ENCODE results near the gene ERBB4. TPM values are rescaled to one million over a fixed set of nuclear protein-coding genes. Genes with fewer than 3 reads are reported as not detected.

ERBB4 gene
- total and polyA plus RNA-seq, 2 of the 8 experiments (the other 6 are each of a cell fraction or from before 2014, with no cell fraction given), result 0.34 to 1.3 TPM

- no peak overlapping the region for H3K27ac ChIP-seq (ENCODE audit: low read depth, low read length)
- H3K27me3 ChIP-seq (replicated peaks in 1 of 4; ENCODE audit: control insufficient read depth in 3 of 4, extremely low read depth in 1 of 4, insufficient read depth in 3 of 4, low read length in 3 of 4), result no peaks in the 10 kb centered on the region
- FAIRE-seq (no peak), DNase-seq (ENCODE audit: low read depth in 1 of 2, low spot score in 2 of 2) (no peak)
- ChIA-PET CTCF (ENCODE audit: partially characterized antibody) (no interaction called here), POLR2A (ENCODE audit: partially characterized antibody) (no interaction called here)
- no peak overlapping the region for H2BK5ac ChIP-seq (ENCODE audit: low read depth, low read length)
- peak overlapping the region; percentile 79; the same call in 1 of the 2 replicates for H2BK12ac ChIP-seq (ENCODE audit: low read depth, low read length)
- H3K79me1 ChIP-seq (ENCODE audit: low read depth, low read length), result no peaks in the 10 kb centered on the region
- no peak overlapping the region for H3K56ac ChIP-seq (replicated peaks; ENCODE audit: insufficient read length, low read depth, low read length)
- H4K5ac ChIP-seq (ENCODE audit: insufficient read length, low read depth, low read length), result no peak overlapping the region
- H4K8ac ChIP-seq (ENCODE audit: extremely low read depth, insufficient read depth, low read length), result no peak overlapping the region
- H4K20me1 ChIP-seq (replicated peaks in 1 of 2; ENCODE audit: control insufficient read depth in 1 of 2, insufficient read depth in 2 of 2, low read length in 2 of 2), result no peaks in the 10 kb centered on the region
- 94% methylated on average over 10 of the region's 10 CpGs; no CpG with 5 or more reads in 1 of the 2 experiments for WGBS, 2 experiments (ENCODE audit: extremely low coverage in 1 of 2, insufficient coverage in 1 of 2, insufficient read length in 1 of 2, insufficient replicate concordance in 2 of 2, low coverage in 1 of 2, low lambda C conversion rate in 2 of 2, missing lambda C conversion rate in 1 of 2)
- H3K4me3 ChIP-seq (ENCODE audit: extremely low read depth in 1 of 4, insufficient read depth in 2 of 4, low read depth in 3 of 4, low read length in 4 of 4), result no peak overlapping the region
- H3K4ac ChIP-seq (replicated peaks; ENCODE audit: insufficient read length, low read depth, low read length), result no peak overlapping the region
- H3K23me2 ChIP-seq (ENCODE audit: low read depth, low read length), result no peaks in the 10 kb centered on the region
- H3K36me3 ChIP-seq (ENCODE audit: control insufficient read depth in 2 of 4, insufficient read depth in 4 of 4, low read length in 3 of 4), result no peaks in the 10 kb centered on the region
- TF ChIP-seq EGR1 (IDR thresholded peaks at IDR 0.05; ENCODE audit: borderline replicate concordance, low read depth, low read length) (no peak), SIN3A (conservative IDR thresholded peaks at IDR 0.05 in 1 of 2, IDR thresholded peaks at IDR 0.05 in 1 of 2; ENCODE audit: low read depth in 1 of 2, low read length in 2 of 2) (no peak), YY1 (IDR thresholded peaks at IDR 0.05; ENCODE audit: low read depth, low read length) (no peak), RAD21 (IDR thresholded peaks at IDR 0.05 in 1 of 2, conservative IDR thresholded peaks at IDR 0.05 in 1 of 2; ENCODE audit: low read depth in 2 of 2, low read length in 2 of 2) (no peak), CTCF (IDR thresholded peaks at IDR 0.05; ENCODE audit: control extremely low read depth in 1 of 3, insufficient read depth in 1 of 3, low read depth in 1 of 3, low read length in 3 of 3) (no peak)
- no peak overlapping the region for H2AFZ ChIP-seq (ENCODE audit: low read length)
- H2BK120ac ChIP-seq (replicated peaks; ENCODE audit: low read depth, low read length), result no peak overlapping the region
- H3K23ac ChIP-seq (ENCODE audit: insufficient read length), result no peak overlapping the region
- H3K9ac ChIP-seq (replicated peaks in 1 of 4; ENCODE audit: extremely low read depth in 1 of 4, low read depth in 3 of 4, low read length in 3 of 4), result no peak overlapping the region
- no peaks in the 10 kb centered on the region for H3K79me2 ChIP-seq (ENCODE audit: control insufficient read depth in 1 of 2, insufficient read depth in 2 of 2, low read length in 2 of 2)
- no peak overlapping the region for H3K14ac ChIP-seq (ENCODE audit: insufficient read length)
- no peak overlapping the region for H3K4me2 ChIP-seq (ENCODE audit: insufficient read depth in 1 of 2, low read depth in 2 of 2, low read length in 2 of 2)
- 0 out of 2 replicates have a peak overlapping the region, but pooled peaks have one; percentile 41 for H2BK20ac ChIP-seq (ENCODE audit: low read length)
- H3K4me1 ChIP-seq (replicated peaks in 1 of 4; ENCODE audit: control insufficient read depth in 3 of 4, insufficient read depth in 4 of 4, low read length in 3 of 4), result peaks cover 0 to 13% (median 0%) of the 10 kb centered on the region in 4 experiments; a peak in 2 of 7 replicates
- H4K91ac ChIP-seq (replicated peaks; ENCODE audit: insufficient read length, low read length), result no peak overlapping the region
- H2AK5ac ChIP-seq (ENCODE audit: low read depth, low read length), result no peak overlapping the region
- H3K9me3 ChIP-seq (ENCODE audit: insufficient read depth in 2 of 2, low read depth in 1 of 2, low read length in 1 of 2), result no peaks in the 10 kb centered on the region
- H3K18ac ChIP-seq (ENCODE audit: extremely low read depth, low read length), result 0 out of 2 replicates have a peak overlapping the region, but pooled peaks have one; percentile 52
- 0 out of 2 replicates have a peak overlapping the region, but pooled peaks have one; percentile 49 for H2BK15ac ChIP-seq (ENCODE audit: low read length)
Observed at GRCh38 chr2:211329882-211330281, 1208.7 kb downstream of the ERBB4 start.
